ENCODE results near the gene ERCC6. TPM values are rescaled to one million over a fixed set of nuclear protein-coding genes. Genes with fewer than 3 reads are reported as not detected.

The ERCC6 gene
- total RNA-seq, 1 experiment from 2014 or later: 3.2 TPM

GRCh38 chr10:49560526-49560925, 21.6 kb upstream of the ERCC6 start:
- no peak overlapping the region for H3K4me3 ChIP-seq (ENCODE audit: insufficient read depth, low read depth, low read length)

GRCh38 chr10:49559476-49559875, 20.6 kb upstream of the ERCC6 start:
- Histone ChIP-seq H3K4me3 (ENCODE audit: insufficient read depth, low read depth, low read length) (no peak overlapping the region), H3K27me3 (ENCODE audit: control insufficient read depth, insufficient read depth, low read length) (no peaks in the 10 kb centered on the region), H3K36me3 (replicated peaks; ENCODE audit: control insufficient read depth, insufficient read depth, low read length) (no peaks in the 10 kb centered on the region)
- no peak for DNase-seq

More at GRCh38 chr10:49560526-49560925, 21.6 kb upstream of the ERCC6 start:
- DNase-seq: no peak
- Histone ChIP-seq H3K27me3 (ENCODE audit: control insufficient read depth, insufficient read depth, low read length) (no peaks in the 10 kb centered on the region), H3K36me3 (replicated peaks; ENCODE audit: control insufficient read depth, insufficient read depth, low read length) (no peaks in the 10 kb centered on the region)

- DNase-seq: no peak
- Histone ChIP-seq H3K4me3 (ENCODE audit: insufficient read depth, low read depth, low read length) (no peak overlapping the region), H3K36me3 (replicated peaks; ENCODE audit: control insufficient read depth, insufficient read depth, low read length) (no peaks in the 10 kb centered on the region)
Observed at GRCh38 chr10:49558190-49558589, 19.3 kb upstream of the ERCC6 start.

GRCh38 chr10:49557681-49558080, 18.8 kb upstream of the ERCC6 start:
- Histone ChIP-seq H3K27me3 (ENCODE audit: control insufficient read depth, insufficient read depth, low read length) (no peaks in the 10 kb centered on the region), H3K36me3 (replicated peaks; ENCODE audit: control insufficient read depth, insufficient read depth, low read length) (no peaks in the 10 kb centered on the region), H3K4me3 (ENCODE audit: insufficient read depth, low read depth, low read length) (no peak overlapping the region)
- DNase-seq: no peak

More at GRCh38 chr10:49558190-49558589, 19.3 kb upstream of the ERCC6 start:
- no peaks in the 10 kb centered on the region for H3K27me3 ChIP-seq (ENCODE audit: control insufficient read depth, insufficient read depth, low read length)

- Histone ChIP-seq H3K4me3 (ENCODE audit: insufficient read depth, low read depth, low read length) (no peak overlapping the region), H3K27me3 (ENCODE audit: control insufficient read depth, insufficient read depth, low read length) (no peaks in the 10 kb centered on the region), H3K36me3 (replicated peaks; ENCODE audit: control insufficient read depth, insufficient read depth, low read length) (no peaks in the 10 kb centered on the region)
- no peak for DNase-seq
Observed at GRCh38 chr10:49556723-49557122, 17.8 kb upstream of the ERCC6 start.

GRCh38 chr10:49552277-49552676, 13.4 kb upstream of the ERCC6 start:
- Histone ChIP-seq H3K36me3 (replicated peaks; ENCODE audit: control insufficient read depth, insufficient read depth, low read length) (no peaks in the 10 kb centered on the region), H3K27me3 (ENCODE audit: control insufficient read depth, insufficient read depth, low read length) (no peaks in the 10 kb centered on the region), H3K4me3 (ENCODE audit: insufficient read depth, low read depth, low read length) (no peak overlapping the region)
- DNase-seq: no peak

GRCh38 chr10:49550563-49550962, 11.6 kb upstream of the ERCC6 start:
- Histone ChIP-seq H3K36me3 (replicated peaks; ENCODE audit: control insufficient read depth, insufficient read depth, low read length) (no peaks in the 10 kb centered on the region), H3K27me3 (ENCODE audit: control insufficient read depth, insufficient read depth, low read length) (no peaks in the 10 kb centered on the region), H3K4me3 (ENCODE audit: insufficient read depth, low read depth, low read length) (no peak overlapping the region)
- DNase-seq: no peak

GRCh38 chr10:49549640-49550346, 10.9 kb upstream of the ERCC6 start:
- Histone ChIP-seq H3K36me3 (replicated peaks; ENCODE audit: control insufficient read depth, insufficient read depth, low read length) (no peaks in the 10 kb centered on the region), H3K27me3 (ENCODE audit: control insufficient read depth, insufficient read depth, low read length) (no peaks in the 10 kb centered on the region), H3K4me3 (ENCODE audit: insufficient read depth, low read depth, low read length) (no peak overlapping the region)
- no peak for DNase-seq

- Histone ChIP-seq H3K36me3 (replicated peaks; ENCODE audit: control insufficient read depth, insufficient read depth, low read length) (no peaks in the 10 kb centered on the region), H3K4me3 (ENCODE audit: insufficient read depth, low read depth, low read length) (no peak overlapping the region), H3K27me3 (ENCODE audit: control insufficient read depth, insufficient read depth, low read length) (peaks cover 12% of the 10 kb centered on the region)
- no peak for DNase-seq
Observed at GRCh38 chr10:49543604-49544003, 4.7 kb upstream of the ERCC6 start.

GRCh38 chr10:49542353-49542752, 3.4 kb upstream of the ERCC6 start:
- Histone ChIP-seq H3K4me3 (ENCODE audit: insufficient read depth, low read depth, low read length) (no peak overlapping the region), H3K27me3 (ENCODE audit: control insufficient read depth, insufficient read depth, low read length) (peaks cover 12% of the 10 kb centered on the region), H3K36me3 (replicated peaks; ENCODE audit: control insufficient read depth, insufficient read depth, low read length) (no peaks in the 10 kb centered on the region)
- DNase-seq: no peak

GRCh38 chr10:49541762-49542161, 2.8 kb upstream of the ERCC6 start:
- peaks cover 12% of the 10 kb centered on the region for H3K27me3 ChIP-seq (ENCODE audit: control insufficient read depth, insufficient read depth, low read length)
- no peaks in the 10 kb centered on the region for H3K36me3 ChIP-seq (replicated peaks; ENCODE audit: control insufficient read depth, insufficient read depth, low read length)
- H3K4me3 ChIP-seq (ENCODE audit: insufficient read depth, low read depth, low read length): no peak overlapping the region
- DNase-seq: no peak

- no peak for DNase-seq
- H3K4me3 ChIP-seq (ENCODE audit: insufficient read depth, low read depth, low read length): peak overlapping the region; percentile 64; the same call in 1 of the 2 replicates
- H3K27me3 ChIP-seq (ENCODE audit: control insufficient read depth, insufficient read depth, low read length): peaks cover 12% of the 10 kb centered on the region
- H3K36me3 ChIP-seq (replicated peaks; ENCODE audit: control insufficient read depth, insufficient read depth, low read length): no peaks in the 10 kb centered on the region
Observed at GRCh38 chr10:49540056-49540797, 1.3 kb upstream of the ERCC6 start.

- Histone ChIP-seq H3K36me3 (replicated peaks; ENCODE audit: control insufficient read depth, insufficient read depth, low read length) (no peaks in the 10 kb centered on the region), H3K4me3 (ENCODE audit: insufficient read depth, low read depth, low read length) (peak overlapping the region; percentile 64), H3K27me3 (ENCODE audit: control insufficient read depth, insufficient read depth, low read length) (peaks cover 12% of the 10 kb centered on the region)
- peak; percentile 33 for DNase-seq
Observed at GRCh38 chr10:49539320-49539885, 482 bp upstream of the ERCC6 start.

- H3K36me3 ChIP-seq (replicated peaks; ENCODE audit: control insufficient read depth, insufficient read depth, low read length): no peaks in the 10 kb centered on the region; the same call in 1 of the 2 replicates
- DNase-seq: no peak
- H3K27me3 ChIP-seq (ENCODE audit: control insufficient read depth, insufficient read depth, low read length): peaks cover 8% of the 10 kb centered on the region
- H3K4me3 ChIP-seq (ENCODE audit: insufficient read depth, low read depth, low read length): no peak overlapping the region
Observed at GRCh38 chr10:49534670-49535381, 4.1 kb downstream of the ERCC6 start.

Measured in H7 (cell line).